ENCODE measurements around the gene SEZ6.

SEZ6 gene

GRCh38 chr17:29042679-29043538 is 37.1 kb upstream of the SEZ6 start, which contains the start of gene PIPOX:
Gene PIPOX (plus strand): TSS chr17:29043141. CDS start chr17:29043226, 85 bp downstream.
- H3K9me3 ChIP-seq (ENCODE audit: control insufficient read depth, insufficient read depth, low read depth, low read length) = no peaks in the 10 kb centered on the region
- no peak within 1 kb of the TSS for H3K4me3 ChIP-seq (ENCODE audit: low read depth, low read length)
- ChIA-PET CTCF (interaction anchor here (0.6 to 2.9 kb wide), 7 partner anchors 10 to 309 kb away, joined by 3 to 14 read pairs (median 7); no protein-coding TSS in a partner anchor), POLR2A (no interaction called here)
- H3K4me1 ChIP-seq (ENCODE audit: control insufficient read depth, insufficient read depth, low read length) = peaks cover 5% of the 10 kb centered on the region
- H3K27ac ChIP-seq (ENCODE audit: extremely low read depth, low read depth, low read length) = no peak within 1 kb of the TSS
- H3K36me3 ChIP-seq (ENCODE audit: control insufficient read depth in 2 of 2, insufficient read depth in 1 of 2, low read length in 2 of 2) = no peaks in the 10 kb centered on the region
- TF ChIP-seq GFI1B (tag by site-specific recombination; IDR thresholded peaks at IDR 0.05) (no peak), ZBTB17 (tag by site-specific recombination; IDR thresholded peaks at IDR 0.05) (peak; percentile 81), ZNF350 (tag by site-specific recombination; IDR thresholded peaks at IDR 0.05) (peak; percentile 86), ZNF184 (tag by site-specific recombination; IDR thresholded peaks at IDR 0.05) (peak; percentile 95; the same call in 1 of the 2 replicates), GLI4 (tag by site-specific recombination; IDR thresholded peaks at IDR 0.05) (no peak), ZNF292 (tag by site-specific recombination; IDR thresholded peaks at IDR 0.05; ENCODE audit: borderline replicate concordance, low read depth) (no peak), ZNF2 (tag by site-specific recombination; IDR thresholded peaks at IDR 0.05) (no peak), PRDM10 (tag by site-specific recombination; IDR thresholded peaks at IDR 0.05) (peak; percentile 46; the same call in 1 of the 2 replicates), ZSCAN18 (tag by site-specific recombination; IDR thresholded peaks at IDR 0.05) (0 out of 2 replicates have a peak, but pooled peaks have one; percentile 37), ZNF768 (tag by site-specific recombination; IDR thresholded peaks at IDR 0.05) (no peak), ZNF521 (tag by site-specific recombination; IDR thresholded peaks at IDR 0.05) (no peak), ZNF354C (tag by site-specific recombination; IDR thresholded peaks at IDR 0.05; ENCODE audit: borderline replicate concordance, low read depth) (no peak), SP3 (tag by site-specific recombination; IDR thresholded peaks at IDR 0.05) (peak; percentile 70), ZNF660 (tag by site-specific recombination; IDR thresholded peaks at IDR 0.05) (peak; percentile 99), ZNF645 (tag by site-specific recombination; IDR thresholded peaks at IDR 0.05) (no peak), SALL2 (tag by site-specific recombination; IDR thresholded peaks at IDR 0.05; ENCODE audit: borderline replicate concordance) (no peak), INSM2 (tag by site-specific recombination; IDR thresholded peaks at IDR 0.05) (no peak), PRDM6 (tag by site-specific recombination; IDR thresholded peaks at IDR 0.05) (peak; percentile 65), ZNF221 (tag by site-specific recombination; IDR thresholded peaks at IDR 0.05; ENCODE audit: borderline replicate concordance) (peak; percentile 63; the same call in 1 of the 2 replicates), ZBTB49 (tag by site-specific recombination; IDR thresholded peaks at IDR 0.05; ENCODE audit: low read depth) (no peak), SP2 (tag by site-specific recombination; IDR thresholded peaks at IDR 0.05) (peak; percentile 55), KLF17 (tag by site-specific recombination; IDR thresholded peaks at IDR 0.05) (0 out of 2 replicates have a peak, but pooled peaks have one; percentile 65)
